M059J (cell line): ENCODE data around the gene TRDN. TPM values are rescaled to one million over a fixed set of nuclear protein-coding genes. Genes with fewer than 3 reads are reported as not detected.
A peak's percentile ranks its signal among the peaks of the same experiment; 100 is the strongest.
"Not testable (repeated sequence)": the region's sequence is repeated elsewhere in the genome, so short reads cannot be mapped to it uniquely, and the experiment has no call there.

Experiments
- DNase-seq: peaks from one replicate; pipeline ENCODE4 v3.0.0-alpha.2; 2012; ENCODE audit warnings: low read depth
- total RNA-seq: library from RNA; depleted of rRNA; stranded (reverse); fragments of >200 nt; shearing (Covaris generic); gene quantifications from 2 replicates; pipeline ENCODE4 v1.2.3, GENCODE V29; 2014

The TRDN gene
- total RNA-seq, 1 experiment from 2014 or later, result 0.05 TPM

DNA sequence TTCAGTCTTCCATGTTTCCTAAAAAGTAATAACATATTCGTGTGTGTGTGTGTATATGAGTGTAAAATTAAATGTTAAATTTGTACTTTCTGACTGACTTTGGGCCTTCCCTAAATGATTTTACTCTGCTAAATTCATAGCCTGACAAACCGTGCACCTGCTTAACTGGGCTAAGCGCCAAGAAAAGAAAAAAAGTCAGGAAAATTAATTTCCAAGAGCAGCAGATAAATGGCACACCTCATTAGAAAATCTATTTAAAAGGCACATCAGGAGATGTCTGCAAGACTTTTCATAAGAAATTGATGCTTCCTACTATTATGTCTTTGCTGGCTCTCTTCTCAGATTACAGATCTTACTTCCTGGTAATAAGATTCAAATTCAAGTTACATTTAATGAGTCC is 72.4 kb downstream of the TRDN start:
- no peak for DNase-seq

GRCh38 chr6:123562677-123563076 is 74.1 kb downstream of the TRDN start:
- no peak for DNase-seq

- DNase-seq, result no peak
These were observed 74.5 kb downstream of the TRDN start for GRCh38 chr6:123562264-123562663.

DNA sequence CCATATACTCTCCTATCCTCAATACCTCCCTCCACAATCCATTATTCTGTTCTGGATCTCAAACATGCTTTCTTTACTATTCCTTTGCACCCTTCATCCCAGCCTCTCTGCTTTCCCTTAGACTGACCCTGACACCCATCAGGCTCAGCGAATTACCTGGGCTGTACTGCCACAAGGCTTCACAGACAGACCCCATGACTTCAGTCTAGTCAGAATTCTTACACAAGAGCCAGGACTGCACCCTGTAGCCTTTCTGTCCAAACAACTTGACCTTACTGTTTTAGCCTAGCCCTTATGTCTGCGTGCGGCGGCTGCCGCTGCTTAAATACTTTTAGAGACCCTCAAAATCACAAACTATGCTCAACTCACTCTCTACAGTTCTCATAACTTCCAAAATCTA is 76.9 kb downstream of the TRDN start:
- DNase-seq, result not testable (repeated sequence)

GRCh38 chr6:123557474-123557873 is 79.3 kb downstream of the TRDN start:
- not testable (repeated sequence) for DNase-seq

GRCh38 chr6:123551939-123552707 is 84.6 kb downstream of the TRDN start:
- DNase-seq, result peak; percentile 68

- no peak for DNase-seq
These were observed 86.6 kb downstream of the TRDN start for GRCh38 chr6:123550052-123550617.

DNA sequence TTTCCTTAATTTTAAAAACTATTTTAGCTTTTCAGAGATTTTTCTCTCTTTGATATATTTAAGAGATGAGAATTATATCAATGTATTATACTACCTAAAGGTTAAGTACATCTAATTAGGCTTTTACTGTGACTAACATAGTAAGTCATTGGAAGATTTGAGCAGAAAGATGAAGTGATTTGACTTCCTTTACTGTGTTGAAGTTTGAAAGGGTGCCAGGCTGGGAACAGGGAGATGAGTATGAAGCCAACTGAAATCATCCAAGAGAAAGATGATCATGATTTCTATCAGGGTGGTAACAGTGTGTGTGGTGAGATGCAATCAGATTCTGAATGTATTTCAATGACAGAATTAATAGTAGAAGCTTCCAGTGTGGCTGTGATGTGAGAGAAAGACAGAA is 87.3 kb downstream of the TRDN start:
- DNase-seq, result no peak

GRCh38 chr6:123547216-123547978 is 89.4 kb downstream of the TRDN start:
- DNase-seq, result no peak

GRCh38 chr6:123546537-123546936 is 90.2 kb downstream of the TRDN start:
- DNase-seq, result no peak

DNA sequence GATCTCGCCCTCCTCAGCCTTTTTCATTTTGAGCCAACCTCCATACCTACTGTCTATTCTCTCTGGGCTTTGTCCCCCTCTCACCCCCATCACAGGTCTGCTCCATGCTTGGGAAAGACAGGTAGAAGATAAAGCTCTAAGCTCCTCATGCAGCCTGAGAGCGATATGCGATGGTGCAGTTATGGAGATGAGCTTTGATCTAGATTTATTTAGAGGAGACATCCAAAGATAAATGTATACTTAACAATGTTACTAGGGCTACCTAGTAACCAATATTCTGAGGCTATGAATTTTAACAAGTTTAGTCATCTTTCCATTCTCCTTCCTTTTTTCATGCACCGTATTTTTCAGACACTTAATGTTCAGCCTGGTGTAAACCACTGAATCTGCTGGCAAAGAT is 95.3 kb downstream of the TRDN start:
- DNase-seq, result no peak

GRCh38 chr6:123533862-123534648 is 102.7 kb downstream of the TRDN start:
- peak; percentile 20 for DNase-seq

- DNase-seq, result peak; percentile 88
These were observed 106.9 kb downstream of the TRDN start for GRCh38 chr6:123529843-123530242.

- DNase-seq, result no peak
These were observed 107.7 kb downstream of the TRDN start for GRCh38 chr6:123529058-123529457.

DNA sequence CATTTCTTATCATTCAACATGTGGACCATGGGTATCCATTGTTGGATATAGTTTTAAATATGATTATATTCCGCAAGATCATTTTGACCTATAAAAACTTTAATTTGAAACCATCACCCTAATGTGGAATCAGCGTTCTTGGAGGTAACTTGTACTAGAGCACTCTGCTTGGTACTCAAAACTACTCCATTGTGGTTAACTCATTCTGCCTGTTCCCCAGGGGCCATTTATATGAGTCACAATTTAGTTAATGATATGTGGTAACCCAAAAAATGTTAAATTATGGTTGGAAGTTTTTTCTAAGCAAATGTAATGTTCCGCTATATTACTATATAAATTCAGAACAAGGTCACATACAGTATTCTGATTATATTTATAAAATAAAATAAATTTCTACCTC is 109.3 kb downstream of the TRDN start:
- DNase-seq, result peak; percentile 83

DNA sequence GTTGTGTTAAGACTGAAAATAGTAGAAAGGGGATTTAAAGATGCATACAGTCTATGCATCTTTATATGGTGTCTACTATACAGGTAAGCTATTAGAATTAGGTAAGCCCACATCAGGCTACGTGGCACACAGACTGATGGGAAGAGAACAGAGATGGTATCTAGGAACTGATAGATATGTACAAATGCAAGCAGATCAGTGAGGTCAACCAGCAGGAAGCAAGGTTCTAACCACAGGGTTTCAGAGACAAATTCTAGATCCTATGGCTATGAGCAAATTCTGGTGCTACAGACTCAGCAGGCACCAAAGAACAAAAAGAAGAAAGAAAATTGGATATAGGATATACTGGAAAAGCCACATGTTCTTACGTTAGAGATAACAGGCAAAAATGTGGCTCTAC is 110.6 kb downstream of the TRDN start:
- peak; percentile 25 for DNase-seq

DNA sequence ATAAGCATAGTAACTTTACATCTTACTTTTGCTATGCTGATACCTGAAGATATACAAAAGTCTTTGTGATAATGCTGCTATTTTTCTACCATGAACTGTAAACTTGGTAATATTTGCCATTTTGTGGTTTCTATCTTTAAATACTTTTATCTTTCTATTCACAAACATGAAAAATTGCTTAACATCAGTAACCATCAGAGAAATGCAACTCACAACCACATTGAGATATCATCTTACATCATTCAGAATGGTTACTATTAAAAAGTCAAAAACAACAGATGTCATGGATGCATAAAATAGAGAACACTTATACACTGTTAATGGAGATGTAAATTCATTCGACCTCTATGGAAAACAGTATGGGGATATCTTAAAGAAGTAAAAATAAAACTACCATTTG is 112.0 kb downstream of the TRDN start:
- no peak for DNase-seq

- DNase-seq, result peak; percentile 55
These were observed 116.5 kb downstream of the TRDN start for GRCh38 chr6:123520217-123520616.

DNA sequence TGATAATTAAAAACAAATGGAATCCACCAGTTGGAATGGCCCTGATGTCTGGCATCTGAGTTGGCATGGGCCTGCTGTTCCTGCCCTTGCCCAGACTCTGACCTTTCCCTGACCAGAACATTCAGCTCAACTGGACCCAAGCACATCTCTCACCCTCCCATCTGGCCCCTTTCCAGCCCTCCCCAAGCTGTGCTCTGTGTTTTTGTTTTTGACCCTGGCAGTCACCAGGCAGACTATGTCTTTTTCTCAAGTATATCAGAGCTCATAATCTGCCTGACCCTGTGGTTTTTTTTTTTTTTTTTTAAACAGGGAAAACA is 117.6 kb downstream of the TRDN start:
- DNase-seq, result peak; percentile 86

GRCh38 chr6:123518441-123519188 is 118.1 kb downstream of the TRDN start:
- DNase-seq, result no peak

DNA sequence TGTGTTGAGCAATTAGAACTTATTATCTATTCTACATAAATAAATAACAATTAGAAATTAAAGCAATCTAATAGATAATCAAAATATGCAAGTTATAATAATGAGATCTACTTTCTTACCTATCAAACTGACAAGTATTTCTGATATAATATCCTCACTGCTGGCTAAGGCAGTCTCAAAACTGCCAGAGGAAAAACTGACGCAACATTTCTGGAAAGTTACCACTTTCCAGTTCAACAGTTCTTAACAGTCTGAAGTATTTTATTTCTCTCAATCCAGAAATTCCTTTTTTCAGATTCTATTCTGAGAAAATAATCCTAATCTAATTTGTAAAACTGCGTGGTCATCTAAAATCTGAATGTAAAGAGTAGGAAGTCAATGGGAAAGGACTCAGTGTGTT is 121.0 kb downstream of the TRDN start:
- no peak for DNase-seq

- DNase-seq, result no peak
These were observed 127.6 kb downstream of the TRDN start for GRCh38 chr6:123509112-123509511.
